GM19240 (cell line): ENCODE measurements around the gene GBA2.

Experiments used
- DNase-seq: peaks from one replicate; pipeline ENCODE4 v3.0.0; 2011; ENCODE audit warnings: low spot score; ENCODE audit not compliant: insufficient read length

The GBA2 gene

DNA sequence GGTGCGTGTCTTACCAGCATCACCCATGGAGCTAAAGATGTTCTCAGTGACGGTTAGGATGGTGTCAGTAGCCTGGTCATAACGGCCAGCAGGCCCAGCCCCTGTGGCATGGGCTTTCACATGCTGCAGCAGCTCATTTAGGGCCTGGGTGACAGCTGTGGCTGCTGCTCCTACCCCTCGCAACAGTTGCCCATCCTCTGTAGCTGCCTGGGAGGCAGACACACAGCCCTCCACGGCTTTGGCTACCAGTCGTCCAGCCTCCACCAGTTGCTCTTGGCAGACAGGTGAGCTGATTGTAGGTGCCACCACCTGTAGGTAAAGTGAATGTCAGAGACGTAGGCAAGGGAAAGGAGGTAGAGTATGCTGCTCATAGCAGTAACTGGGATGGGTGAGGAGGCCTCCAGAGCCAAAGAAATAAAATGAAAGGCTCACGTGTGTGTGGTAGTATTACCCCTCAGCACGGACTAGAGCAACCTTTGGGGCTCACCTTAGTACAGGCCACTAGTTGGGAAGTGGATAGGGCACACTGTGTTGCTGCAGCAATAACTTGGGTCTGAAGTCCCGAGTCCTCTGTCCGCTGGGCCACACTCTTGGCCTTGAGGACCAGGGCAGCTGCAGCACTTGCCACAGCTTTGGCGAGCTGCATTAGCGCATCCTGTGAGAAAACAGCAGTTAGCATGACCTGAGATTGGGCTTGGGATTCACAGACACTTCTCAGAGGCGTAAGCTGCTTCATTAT is 31.7 kb downstream of the GBA2 start:
- DNase-seq, result no peak

DNA sequence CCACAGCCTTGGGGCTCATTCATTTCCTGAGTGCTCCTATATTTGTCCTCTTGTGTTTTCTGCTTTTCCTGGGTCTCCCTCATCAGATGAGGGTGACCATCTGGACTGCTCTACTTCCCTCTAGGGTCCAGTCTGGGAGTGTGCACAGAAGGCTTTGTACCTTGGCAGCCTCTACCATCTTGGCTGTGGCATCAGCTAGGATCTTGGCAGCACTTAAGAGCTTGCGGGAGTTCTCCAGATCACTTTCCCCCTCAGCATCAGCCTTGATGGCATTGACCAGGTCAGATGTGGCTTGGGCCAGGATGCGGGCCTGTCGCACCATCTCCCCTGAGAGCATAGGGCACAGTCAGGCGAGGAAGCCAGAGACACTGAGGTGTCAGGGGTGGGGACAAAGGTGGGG is 32.8 kb downstream of the GBA2 start:
- DNase-seq, result no peak

DNA sequence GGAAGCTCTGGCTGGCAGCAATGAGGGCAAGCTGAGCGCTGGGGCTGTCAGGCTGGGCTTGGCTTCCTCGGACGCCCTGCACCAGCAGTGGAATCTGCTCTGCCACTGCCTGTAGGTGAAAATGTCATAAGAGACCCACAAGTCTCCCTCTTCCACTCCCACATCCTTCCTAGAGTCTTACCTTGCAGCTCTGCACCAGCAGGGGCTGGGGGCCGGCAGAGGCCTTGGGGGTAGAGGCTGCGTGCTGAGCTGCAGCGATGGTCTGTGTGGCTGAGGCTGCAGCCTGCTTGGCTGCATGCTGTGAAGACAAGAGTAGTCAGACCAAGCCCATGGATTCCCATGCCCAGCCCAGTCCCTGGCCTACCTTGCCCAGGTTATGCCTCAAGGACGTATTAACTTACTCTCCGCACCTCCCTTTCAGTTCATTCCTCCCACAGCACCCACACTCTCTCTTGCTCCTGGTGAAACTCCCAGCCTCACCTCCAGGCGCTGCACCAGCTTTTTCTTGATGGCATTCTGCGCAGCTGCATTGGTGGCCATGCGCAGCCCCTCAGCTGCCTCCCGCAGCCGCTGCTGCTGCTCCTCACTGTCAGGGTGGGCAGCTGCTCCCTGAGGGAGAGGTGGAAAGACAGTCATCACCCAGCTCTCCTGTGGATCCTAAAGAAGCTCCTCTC is 34.3 kb downstream of the GBA2 start:
- DNase-seq, result no peak

DNA sequence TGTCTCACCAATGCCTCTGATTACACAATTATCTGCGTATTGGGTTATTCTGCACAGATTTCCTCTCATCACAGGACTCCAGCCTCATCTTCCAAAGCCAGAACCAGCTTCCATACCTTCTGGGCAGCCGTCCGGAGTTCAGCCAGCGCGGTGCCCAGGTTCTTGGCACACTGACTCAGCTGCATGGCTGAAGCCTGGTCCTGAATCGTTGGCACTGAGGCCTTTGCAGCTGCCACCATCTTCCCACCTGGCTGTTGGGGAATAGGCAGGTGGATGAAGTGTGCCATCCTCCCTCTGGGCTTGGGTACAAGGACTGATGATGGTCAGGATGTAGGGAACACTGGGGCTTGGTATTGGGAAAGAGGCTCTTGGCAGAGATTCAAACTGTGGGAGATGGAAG is 34.9 kb downstream of the GBA2 start:
- DNase-seq, result no peak

DNA sequence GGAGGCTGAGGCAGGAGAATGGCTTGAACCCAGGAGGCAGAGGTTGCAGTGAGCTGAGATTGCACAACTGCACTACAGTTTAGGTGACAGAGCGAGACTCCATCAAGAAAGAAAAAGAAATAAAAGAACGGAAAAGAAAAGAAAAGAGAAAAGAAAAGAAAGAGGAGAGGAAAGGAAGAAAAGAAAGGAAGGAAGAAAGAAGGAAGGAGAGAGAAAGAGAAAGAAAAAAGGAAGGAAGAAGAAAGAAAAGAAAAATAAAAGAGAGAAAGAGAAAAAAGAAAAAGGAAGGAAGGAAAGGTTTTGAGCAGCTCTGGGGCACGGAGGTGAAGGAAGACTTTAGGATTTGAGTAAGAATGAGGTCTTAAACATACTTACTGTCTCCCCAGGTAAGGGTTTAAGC is 35.5 kb downstream of the GBA2 start:
- DNase-seq, result no peak

DNA sequence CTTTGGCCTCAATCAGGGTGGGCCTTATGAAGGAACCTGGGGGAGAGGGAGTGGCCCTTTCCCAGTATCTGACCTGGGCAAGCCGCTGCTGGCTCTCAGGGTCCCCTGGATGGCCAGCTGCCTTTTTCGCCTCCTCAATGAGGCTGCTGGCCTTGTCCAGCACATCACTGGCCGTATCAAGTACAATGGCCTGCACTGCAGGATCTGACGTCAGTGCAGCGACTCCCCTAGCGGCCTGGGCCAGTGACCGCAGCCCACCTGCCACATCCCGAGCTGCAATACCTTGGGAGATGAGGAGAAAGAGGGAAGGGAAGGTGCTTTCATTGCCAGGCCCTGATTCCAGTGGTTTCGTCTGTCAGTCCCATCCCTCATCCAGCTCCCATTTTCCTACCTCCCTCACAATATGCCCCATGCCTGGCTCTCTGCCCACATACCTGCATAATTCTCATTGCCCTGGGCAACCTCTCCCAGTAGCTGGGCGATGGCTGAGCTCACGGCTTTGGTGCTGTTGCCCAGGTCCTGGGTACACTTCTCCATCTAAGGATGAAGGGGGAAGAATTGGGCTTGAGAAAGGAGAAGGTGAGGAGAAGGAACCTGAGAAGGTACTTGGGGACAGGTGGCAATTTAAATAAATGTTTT is 36.1 kb downstream of the GBA2 start:
- DNase-seq, result no peak

DNA sequence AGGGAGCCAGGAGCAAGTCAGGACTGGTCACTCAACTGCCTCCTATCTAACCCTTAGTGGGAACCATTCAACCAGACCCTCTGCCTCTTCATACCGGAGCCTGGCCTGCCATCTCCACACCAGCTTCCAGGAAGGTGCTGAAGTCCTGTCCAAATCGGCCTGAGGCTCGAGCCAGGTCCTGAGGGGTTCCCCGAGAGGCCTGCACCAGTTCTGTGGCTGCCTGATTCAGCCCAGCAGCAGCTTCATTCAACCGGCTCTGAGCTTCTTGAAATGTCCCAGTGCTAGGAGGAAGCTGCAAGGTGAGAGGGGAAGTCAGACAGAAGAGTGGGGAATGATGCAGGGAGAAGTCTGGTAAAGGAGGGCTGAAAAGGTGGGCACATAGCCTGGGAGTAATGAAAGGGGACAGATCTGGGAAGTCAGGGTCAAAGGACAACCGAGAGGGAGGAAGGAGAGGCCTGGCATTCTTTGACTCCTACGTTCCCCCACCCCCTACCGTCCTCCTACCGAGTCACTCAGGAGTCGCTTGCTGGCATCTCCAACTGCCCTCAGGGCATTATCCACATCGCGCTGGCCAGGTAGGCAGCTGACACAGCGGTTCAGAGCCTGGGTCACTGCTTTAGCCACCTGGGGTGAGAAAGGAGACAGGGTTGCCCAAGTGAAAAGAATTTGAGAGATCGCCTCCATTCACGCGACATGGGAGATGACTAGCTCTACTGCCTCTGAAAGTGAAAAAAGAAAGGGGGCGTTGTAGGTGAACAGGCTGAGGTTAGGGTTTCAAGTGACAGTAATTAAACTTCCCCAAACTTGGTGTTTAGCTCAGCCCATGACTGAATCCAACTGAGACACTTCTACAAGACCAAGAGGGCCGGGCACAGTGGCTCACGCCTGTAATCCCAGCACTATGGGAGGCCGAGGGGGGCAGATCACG is 37.3 kb downstream of the GBA2 start:
- DNase-seq, result no peak

DNA sequence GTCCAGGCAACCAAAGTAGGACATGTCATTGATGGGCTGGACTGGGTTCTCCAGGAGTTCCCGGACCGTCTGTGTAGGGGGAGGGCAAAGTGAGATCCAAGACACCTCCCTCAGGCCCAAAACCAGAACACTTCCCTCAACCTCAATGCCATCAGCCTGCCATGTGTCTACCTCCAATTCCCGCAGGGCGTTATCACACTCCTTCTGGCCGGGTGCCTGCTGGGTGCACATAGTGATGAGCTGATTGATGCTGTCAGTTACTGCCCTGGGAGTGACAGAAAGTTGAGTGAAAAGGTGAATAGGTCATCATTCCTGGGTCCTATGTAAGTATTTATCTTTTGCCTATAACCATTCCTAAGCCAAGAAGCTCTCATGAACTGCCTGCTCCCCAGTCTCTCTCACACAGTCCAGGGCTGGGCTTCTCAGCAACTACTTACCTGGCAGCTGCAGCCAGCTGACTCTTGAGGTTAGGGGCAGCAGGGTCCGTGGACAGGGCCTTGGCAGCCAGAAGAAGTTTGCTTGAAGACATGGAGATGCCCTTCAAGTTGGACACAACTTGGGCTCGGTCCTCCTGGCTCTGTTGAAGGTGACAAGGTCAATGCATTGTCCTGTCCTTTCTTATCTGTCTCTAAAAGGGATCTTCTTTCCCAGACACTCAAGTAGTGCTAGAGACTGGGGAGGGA is 38.1 kb downstream of the GBA2 start:
- no peak for DNase-seq

DNA sequence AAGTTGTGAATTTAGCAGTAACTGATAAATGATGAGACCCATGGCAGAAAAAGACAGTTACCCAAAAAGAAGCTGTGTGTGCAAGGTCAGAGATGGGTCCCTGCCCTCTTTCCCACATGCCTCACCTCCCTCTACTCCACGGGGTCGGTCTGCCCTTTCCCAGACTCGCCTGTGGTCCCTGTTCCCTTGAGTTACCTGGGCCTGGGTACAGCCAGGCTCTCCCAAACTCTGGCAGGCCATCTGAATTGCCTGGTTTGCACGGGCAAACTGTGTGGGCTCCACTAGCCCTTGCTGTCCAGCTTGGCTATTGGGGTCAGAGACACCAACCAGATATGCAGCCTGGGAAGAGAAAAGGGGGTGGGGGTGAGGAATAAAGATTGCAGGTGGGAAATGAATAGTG is 40.9 kb downstream of the GBA2 start:
- DNase-seq, result no peak

DNA sequence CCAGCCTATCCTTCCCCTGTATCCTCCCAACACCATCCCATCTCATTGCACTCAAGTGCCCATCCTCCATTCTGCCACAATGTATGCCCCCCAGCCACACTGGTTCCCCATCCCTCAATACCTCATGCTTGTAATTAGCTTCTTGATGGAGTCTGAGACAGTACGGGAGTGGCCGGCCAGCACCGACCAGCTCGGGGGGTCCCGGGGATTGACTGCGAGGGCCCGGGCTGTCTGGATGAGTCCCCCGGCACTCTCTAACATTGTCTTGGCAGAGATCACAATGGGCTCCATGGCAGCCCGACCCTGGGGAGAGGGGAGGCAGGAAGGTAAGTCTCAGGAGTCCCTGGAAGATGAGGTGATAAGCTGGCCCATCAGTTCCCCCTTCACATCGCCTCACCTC is 42.1 kb downstream of the GBA2 start:
- no peak for DNase-seq

DNA sequence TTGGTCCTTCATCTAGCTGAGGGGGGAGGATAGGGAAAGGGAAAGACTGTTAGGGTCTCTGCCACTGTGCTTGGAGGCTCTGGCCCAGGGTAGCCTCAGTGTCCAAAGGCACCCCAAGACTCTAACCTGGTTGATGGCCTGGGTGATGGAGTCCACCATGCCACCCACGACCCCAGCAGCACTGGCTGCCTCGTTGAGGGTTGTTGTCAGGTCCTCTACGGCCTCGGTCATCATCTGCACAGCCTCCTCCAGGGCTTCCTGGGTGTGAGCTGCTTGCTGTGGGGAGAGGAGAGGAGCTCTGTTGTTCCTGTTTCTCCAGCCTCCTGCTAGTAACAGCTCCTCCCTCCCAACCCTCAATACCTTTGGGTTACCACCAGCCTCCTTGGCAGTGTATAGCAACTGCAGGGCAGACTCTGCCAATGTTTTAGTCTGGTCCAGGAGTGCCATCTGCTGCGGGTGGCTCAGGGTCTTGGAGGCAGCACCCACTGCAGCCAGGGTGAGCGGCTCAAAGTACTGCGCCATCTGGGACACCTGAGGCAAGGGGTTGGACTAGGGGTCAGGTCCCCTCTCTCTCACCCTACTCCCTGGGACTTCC is 43.1 kb downstream of the GBA2 start:
- no peak for DNase-seq

DNA sequence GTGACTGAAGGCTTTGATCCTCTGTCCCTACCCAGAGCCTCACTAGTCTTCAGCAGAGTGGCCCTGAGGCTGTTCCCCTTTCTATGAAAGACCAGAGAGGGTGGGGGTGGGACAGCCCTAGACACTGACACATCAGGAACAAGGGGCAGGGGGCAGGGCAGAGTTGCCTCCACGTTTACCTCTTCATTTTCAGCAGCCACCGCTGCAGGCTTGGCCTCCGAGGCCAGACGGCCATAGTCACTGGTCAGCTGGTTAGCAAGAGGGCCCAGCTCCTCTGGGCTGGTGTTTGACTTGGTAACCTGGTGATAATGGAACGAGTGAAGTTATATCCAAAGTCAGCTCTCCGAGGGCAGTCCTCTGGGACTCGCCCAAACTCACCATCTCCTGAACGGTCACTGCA is 43.7 kb downstream of the GBA2 start:
- no peak for DNase-seq

DNA sequence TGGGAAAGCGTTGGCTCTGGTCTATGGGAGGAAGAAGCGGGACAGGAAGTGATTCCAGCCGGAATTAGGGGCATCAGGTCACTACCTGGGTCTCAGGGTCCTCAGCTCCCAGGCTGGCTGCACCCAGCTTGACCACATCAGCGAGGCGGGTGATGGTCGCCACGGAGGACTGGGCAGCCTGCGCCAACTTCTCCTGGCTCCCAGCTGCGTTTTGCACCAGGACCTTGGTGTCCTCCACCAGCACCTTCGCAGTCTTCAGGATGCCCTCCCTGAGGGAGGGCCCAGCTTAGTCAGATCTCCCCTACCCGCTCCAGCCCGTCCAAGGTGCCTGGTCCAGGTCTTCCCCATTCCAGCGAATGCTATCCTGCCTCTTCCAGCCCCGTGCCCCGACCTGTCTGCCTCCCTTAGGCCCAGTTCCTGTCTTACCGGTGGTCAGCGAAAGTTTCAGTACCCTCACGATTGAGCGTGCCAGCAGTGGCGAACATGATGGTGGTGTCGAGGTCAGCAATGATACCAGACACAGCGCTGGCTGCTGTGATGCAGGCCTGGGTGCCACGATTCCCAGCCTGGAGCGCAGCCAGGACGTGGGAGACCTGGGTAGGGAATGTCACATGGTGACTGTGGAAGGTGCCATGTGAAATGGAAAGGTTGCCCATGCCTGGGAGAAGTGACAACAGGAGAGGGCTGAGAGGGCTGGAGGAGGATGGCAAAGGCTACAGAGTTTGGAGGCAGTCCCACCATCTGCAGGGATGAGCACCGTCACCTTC is 44.9 kb downstream of the GBA2 start:
- no peak for DNase-seq

DNA sequence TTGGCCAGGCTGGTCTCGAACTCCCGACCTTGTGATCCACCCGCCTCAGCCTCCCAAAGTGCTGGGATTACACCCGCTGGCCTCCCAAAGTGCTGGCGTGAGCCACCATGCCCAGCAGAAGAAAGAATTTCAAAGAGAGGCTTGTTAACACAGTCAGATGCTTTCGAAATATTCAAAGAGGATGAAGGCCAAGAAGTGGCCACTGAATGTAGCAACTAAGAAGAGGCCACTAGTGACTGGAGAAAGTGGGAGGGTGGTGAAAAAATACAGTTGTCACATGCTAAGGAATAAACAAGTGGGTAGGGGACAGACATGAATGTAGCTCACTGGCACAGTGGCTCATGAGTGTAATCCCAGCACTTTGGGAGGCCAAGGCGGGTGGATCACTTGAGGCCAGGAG is 46.3 kb downstream of the GBA2 start:
- no peak for DNase-seq

DNA sequence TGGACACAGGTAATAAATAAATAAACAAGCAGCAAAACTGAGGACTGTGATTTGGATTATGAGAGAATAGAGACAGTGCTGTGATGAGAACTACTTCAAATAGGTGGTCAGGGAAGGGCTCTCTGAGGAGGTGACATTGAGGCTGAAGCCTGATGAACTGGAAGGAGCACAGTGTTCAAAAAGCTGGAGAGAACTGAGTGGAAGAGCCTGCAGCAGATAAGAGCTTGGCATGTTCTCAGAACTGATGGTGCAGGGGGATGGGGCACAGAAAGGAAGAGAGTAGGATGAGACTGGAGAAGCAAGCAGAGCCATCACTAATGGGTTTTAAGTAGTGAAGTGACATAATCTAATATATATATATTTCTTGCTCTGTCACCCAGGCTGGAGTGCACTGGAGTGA is 48.1 kb downstream of the GBA2 start:
- no peak for DNase-seq

DNA sequence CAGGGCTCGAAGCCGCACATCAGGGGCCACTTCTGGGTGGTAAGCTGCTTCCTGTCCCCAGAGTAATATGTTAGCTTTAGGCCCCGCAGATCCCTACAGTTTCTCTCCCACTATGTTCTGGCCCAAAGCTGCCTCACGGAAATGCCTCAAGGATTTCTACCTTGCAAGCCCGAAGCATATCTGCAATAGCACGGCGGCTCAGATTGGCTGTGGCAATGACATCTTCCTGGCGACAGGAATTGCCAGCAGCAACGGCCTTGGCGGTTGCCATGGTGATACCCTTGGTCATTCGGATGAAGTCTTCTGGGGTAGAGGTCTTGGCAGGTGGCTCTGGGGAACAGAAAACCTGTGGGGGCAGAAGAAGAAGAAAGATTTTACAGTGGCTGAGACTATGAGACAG is 49.0 kb downstream of the GBA2 start:
- DNase-seq, result no peak

DNA sequence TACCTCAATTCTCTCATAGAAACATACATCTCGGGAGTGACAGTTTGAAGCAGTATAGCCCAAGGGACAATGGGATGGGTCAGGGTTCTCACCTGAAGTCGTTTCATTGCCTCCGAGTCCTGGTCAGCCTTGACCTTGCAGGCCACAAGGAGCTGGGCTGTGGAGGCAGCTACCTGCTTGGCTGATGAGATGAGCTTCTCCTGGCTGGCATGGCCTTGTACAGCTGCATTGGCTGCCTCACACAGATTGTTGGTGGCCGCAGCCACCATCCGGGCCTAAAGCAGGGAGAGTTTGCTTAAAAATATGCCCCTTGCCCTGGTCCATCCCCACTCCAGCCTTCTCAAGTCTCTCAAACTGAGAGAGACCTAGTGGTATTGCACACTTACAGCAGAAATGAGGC is 50.8 kb downstream of the GBA2 start:
- no peak for DNase-seq

DNA sequence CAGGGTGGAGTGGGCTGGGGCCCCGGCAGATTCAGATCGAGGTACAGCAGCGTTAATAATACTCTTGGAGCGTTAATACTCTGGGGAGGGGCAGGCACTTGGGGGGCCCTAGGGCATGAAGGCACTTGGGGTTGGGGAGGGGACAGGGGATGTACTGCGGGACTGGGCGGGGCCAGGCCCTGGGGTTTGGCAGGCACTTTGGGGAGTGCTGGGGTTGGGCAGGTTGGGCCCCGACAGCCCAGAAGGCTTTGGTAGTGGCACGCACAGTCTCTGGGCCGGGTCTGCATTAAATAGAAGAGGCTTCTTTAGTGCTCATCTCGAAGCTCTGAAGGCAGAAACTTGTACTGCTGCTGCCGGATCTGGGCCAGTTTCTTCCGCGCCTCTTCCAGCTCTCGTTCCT is 51.5 kb downstream of the GBA2 start:
- DNase-seq, result no peak

DNA sequence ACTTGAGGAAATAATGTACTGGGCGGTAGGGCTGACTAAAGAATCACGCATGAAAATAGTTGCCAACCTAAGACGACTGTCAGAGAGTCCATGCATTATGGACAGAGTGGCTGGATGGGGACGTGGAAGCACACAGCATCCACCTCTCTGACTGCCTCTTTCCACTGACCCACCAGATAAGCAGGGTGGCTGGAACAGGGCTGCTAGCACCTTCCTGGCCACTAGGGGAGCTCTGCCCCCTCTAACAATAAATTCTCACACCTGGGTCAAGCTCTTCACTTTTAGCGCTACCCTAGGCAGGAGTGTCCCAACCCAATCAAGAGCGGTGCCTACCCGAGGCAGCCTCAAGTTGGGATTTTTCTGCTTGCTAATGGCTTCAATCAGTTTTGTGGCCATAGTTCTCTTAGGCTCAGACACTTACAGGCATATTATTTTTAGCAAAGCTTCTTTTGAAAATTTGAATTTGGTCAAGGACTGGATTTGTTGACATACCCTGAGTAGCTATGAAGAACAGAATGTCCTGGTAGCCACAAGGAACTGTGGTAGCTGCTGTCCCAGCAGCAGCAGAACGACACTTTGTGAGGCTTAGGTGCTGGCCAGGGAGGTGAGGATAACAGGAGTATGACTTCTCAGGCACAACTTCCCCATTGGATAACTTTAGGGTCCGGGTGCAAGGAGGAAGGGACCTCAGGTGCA is 52.4 kb downstream of the GBA2 start:
- DNase-seq, result peak; percentile 84
